Activated CD4-positive, alpha-beta T cell treated with anti-CD3 and anti-CD28 coated beads for 1 hour (primary cell): ENCODE measurements around the gene GZF1.
"Not testable (repeated sequence)": the region's sequence is repeated elsewhere in the genome, so short reads cannot be mapped to it uniquely, and the experiment has no call there.

Experiments
- DNase-seq: peaks from one replicate; pipeline ENCODE4 v3.0.0-alpha.2; 2020

The GZF1 gene

DNA sequence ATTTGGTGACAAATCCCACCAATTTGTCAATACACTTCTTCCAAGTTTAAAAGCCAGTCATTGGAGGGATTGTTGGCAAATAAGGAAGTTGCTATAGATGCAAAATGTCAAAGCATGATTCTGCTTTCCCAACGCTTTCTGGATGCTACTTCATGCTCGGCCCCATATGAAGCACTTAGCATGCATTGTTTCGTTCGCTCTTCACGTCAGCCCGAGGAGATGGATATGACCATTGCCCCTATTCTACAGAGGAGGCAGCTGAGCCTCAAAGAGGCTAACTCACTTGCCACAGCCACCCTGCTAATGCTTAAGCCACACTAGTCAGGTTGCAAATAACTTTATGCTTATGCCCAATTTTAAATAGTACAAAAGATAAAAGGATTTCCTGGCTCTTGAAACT lies 14.2 kb upstream of the GZF1 start:
- DNase-seq: no peak

DNA sequence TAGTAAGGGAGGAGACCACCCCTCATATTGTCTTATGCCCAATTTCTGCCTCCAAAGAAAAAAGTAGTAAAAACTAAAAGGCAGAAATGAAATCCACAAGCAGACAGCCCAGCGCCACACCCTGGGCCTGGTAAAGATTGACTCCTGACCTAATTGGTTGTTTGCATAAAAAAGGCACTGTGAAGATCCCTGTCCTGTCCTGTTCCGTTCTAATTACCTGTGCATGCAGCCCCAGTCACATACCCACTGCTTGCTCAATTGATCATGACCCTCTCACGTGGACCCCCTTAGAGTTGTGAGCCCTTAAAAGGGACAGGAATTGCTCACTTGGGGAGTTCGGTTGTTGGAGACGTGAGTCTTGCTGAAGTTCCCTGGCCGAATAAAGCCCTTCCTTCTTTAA lies 13.5 kb upstream of the GZF1 start:
- DNase-seq: not testable (repeated sequence)

DNA sequence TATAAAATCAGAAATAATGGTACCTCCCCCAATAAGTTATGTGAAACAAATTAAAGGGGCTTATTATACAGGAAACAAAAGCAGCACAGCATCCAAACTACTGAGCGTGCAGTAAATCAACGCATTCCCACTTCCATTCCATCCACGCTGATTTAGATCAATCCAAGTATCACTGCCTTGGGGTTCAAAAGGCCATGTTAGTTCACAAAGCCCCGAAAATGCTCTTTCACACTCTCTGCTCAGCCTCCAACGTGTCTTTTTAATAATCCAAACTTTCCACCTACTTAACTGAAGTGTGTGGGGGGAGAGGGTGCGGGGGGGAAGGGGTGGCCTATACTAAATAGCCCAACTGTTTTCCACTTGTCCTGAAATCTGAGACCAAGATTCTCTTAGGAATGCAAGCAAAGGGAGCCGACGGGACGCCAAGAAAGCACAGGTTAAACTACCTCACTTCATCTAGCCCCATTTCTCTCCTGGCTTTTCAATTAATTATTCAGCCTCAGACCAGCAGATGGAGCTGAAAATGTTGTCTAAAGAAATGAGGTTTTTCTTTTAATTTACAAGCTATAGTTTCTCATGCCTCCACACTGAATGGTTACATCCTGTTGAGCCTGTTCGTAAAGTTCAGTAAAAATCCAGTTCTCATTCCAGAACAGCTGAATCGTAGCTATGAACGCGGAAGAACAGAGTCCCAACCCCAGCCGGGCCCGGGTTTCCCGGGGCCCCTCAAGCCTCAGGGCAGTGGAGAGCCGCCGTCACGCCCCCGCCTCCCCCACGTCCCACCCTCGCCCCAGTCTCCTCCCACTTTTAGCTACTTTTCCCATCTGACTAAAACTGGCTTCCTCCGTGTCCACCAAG lies 12.4 kb upstream of the GZF1 start:
- DNase-seq: peak; percentile 63

DNA sequence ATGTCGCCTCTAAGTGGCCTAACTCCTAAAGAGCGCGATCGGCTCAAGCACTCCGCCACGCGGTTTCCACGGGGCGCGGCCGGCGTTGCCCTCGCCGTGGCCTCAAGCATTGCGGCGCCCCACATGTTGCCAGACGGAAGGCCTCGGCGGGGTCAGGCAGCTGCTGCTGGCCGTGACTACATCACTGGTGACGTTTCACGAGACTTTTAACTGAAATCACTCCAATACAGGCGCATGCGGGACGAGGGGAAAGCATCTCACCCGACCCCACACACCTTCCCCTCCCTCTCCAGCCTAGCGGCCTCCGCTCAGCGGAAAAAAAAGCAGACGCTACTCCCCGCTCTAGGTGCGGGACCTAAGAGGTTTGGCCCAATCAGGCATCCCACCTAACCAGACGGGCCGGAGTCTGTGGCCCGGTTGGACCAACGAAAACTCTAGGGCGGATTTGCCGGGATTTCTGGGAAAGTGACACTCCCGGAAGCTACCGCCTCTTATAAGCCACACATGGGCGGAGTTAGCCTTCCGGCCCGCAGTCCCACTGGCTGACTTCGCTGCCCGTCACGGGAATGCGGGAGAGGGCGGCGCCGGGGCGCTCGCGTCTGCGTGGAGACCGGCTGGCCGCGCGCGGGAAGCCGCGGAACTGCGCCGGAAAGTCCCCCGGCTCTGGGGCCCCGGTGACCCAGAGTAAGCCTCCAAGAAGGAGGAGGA lies 11.6 kb upstream of the GZF1 start, which contains the start of gene NXT1:
NXT1 (plus strand) TSS at position 596 of the 708 bp plus-strand sequence. CDS start 3,251 bp downstream, outside the sequence.
- peak; percentile 93 for DNase-seq

DNA sequence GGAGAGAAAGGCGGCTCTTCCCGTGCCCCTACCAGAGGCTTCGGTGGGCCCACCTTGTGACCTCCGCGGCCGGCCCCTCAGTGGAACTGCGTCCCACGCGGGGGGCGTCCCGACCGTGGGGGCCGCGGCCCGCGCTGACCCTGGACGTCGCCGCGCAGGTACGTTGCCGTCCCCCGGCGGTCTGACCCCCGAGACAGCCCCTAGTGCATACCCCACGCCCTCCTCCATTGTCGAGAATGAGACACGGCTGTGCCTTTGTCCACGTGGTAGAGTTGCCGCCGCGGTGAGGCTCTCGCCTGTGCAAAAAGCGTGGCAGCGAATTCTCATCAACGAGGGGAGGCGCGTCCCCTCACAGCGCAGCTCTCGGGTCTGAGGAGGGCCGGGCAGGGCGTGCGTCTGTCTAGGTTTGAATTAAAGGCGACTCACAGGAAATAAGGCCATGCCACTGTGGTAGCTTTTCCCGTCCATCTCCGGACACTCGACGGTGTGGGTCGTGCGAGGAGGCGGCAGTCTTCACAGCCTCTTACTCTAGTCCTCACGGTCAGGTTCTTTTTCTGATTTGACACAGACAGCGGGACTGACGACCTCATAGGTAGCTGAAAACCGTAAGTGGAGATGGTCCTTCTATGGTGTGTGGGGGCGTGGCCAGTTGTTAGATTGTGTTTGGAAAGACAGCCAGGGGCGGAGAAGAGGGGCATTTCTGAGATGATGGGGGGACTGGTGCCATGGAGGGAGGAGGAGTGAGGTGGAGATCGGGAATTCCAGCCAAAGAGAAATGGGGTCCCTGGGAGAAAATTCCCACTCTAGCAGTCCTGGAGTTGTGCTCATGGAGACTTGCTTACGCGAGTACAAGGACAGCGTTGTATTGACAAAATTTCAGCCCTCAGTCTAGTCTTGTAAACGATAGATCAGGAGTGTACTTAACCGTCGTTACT lies 10.8 kb upstream of the GZF1 start:
- DNase-seq: peak; percentile 31

DNA sequence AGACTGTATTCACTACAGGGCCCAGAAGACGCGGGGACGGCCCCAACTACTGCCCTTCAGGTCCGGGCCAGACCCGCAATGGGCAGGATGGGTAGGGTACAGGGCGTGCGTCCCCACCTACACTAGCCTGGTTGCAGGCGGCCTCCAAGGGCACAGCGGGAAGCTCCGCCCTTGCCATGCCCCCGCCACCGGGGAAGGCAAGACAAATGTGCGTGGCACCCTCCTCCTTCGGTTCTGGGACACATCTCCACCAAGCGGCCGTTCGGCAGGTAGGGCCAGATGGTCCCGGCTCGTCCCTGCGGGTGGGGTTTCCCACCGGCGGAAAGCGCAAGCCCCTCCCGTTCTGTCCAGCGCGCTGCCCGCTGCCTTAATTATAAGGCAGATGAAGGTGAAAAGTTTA lies 5.8 kb upstream of the GZF1 start:
- no peak for DNase-seq

DNA sequence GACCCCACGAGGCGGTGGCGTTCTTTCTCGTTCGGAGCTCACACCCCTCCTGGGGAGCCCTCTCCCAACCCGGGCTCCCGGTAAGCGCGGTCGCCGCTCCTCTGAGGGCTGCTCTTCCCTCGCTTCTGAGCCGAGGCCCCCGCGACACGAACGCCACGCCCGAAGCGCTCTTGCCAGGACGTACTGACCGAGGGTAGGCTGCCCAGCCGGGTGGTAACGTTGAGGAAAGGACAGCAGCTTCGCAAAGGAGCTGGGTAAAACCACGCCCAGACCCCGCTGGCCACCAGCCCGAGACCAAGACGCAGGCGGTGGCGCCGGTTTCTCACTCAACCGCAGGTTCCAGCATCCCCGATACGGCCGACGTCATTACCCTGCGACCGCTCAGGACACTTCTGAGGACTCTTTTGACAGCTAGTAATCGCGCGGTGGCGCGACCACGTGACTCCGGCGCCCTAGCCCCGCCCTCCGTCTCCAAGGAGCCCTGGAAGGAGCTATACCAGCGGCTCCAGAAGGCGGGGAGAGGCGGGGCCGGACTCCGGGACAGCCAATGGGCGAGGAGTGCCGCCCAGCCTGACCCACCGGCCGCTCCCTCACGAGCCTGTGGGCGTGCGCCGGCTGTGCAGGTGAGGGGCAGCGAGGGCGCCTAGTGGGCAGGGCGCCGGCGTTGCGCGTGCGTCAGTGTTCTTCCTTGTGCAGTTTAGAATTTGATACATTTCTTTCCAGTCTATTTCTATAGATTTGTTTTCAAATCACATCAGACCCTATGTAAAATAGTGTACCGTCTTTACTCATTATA lies 4.0 kb upstream of the GZF1 start:
- peak; percentile 99 for DNase-seq

DNA sequence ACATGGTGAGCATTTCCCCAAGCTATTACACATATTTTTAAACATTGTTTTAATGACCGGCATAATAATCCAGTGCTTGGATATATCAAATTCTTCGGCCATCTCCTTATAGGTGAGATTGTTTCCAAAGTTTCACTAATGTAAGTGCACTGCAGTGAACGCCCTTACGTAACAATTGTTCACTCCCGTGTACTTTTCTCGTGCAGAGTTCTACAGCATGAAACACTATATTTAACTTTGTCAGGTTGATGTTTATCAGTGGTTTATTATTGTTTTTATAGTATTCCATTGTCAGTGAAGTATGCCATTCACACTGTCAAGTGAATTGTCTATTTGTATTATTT lies 3.4 kb upstream of the GZF1 start:
- no peak for DNase-seq

DNA sequence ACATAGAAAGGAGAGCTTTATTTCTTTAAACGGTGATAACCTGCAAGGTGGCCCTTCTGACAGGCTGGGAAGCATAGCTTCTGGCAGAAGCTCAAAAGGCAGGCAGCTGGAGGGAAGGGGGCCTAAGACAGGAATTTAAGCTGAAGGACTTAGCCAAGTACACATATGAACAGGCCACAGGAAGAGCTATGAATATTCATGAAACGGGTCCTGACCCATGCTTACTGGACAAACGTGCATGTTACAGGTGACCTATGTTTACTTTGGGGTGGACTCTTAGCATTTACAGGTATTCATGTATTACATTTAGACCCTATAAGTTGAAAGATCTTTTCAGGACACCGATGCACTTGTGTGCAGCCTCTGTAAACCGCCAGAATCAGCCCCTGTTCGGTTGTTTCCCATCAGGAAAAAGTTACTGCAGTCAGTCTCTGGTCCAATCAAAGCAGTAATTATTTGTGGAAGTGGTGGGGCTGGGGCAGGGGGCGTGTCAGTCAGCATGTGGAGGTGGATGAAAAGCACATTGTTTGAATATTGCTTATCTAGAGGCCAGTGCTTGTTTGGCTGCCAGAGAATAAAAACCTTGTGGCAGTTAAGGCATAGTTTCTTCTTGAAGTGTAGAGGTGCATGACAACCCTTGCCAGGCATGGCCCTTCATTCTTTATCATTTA lies 2.9 kb upstream of the GZF1 start:
- DNase-seq: no peak

DNA sequence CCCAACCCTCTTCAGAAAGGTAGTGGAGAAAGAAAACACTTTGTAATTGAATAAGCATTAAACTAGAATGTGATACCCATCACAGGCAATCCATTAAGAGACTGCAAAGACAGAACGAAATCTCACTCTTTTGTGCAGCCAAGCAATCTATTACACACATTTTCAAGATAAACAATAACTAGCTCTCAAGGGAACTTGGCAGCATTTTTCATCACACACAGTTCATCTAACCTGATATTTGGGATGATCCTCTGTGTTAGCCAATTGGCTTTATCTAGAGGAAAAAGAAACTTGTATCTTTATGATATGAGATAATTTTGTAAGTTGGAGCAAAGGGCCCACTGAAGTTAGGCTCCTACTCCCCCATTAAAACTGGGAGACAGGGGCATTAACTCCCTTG lies 1.5 kb upstream of the GZF1 start:
- no peak for DNase-seq

DNA sequence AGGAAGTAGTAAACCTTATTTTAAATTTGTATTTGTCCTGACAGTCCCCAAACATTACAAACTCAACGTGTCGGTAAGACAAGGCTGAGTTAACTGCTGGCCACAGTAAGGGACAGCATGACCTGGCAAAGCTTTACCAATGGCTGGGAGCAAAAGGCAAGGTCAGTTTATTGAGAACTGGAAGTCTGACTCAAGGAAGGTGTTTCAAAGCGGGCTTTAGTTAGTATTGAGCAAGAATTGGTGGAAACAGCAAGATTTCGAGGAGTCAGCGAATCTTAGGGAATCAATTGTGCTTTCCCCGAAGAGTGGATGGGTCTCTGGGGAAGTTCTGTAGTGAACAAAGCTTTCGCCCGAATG lies 885 bp upstream of the GZF1 start:
- DNase-seq: no peak

DNA sequence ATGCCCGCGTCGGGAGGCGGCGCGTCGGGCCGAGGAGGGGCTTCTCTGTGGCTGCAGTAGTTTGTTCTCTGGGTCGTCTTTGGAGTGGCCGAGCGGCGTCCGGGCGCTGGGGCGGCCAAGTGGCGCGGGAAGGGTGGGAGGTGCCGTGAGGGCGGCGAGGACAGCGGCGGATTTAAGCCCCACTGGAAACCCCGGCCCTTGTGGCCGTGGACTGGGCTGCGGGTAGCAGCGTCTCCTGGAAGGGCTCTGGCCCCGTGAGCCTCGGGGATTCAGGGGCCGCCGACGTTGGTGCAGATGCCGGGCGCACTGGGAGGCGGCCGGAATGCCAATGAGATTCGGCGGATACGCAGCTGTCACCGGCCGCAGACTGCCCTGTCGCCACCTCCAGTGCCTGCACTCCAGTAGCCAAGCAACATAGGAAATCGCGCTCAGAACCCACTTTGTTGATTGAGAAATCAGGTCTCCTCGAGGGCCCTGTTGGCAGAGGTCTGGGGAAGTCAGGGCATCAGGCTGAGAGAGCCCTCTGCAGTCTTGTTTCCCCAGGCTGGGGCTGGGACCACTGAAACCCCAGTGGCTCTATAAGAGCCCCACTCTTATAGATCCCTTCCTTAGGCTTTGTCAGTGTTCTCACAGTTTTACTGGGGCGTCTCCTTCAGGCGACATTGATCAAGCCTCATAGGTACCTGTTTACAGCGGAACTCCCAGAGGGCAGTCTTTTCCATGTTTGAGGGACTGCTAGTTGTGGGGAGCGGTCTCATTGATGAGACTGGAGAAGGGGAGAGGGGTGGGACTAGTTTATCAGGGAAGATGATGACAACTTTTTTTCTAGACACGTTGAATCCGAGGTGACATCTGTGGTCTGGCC lies 642 bp downstream of the GZF1 start:
- DNase-seq: no peak

DNA sequence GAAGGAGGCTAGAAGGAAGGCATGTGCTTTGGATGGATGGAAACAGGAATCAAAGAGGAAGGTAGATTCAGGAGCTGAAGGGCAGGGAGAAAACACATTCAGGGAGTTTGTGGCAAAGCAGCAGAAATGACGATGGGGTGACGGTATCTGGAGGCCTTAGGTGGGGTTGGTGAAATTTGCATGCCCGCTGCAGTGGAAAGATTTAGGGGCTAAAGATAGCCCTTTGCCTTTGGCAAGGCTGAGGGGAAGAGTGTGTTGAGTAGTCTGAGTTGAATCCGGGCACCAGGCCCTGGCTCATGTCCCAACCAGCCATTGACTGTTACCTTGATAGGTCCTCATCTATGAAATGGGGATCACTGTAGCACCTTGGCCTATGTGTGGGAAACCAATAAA lies 1.3 kb downstream of the GZF1 start:
- DNase-seq: no peak

DNA sequence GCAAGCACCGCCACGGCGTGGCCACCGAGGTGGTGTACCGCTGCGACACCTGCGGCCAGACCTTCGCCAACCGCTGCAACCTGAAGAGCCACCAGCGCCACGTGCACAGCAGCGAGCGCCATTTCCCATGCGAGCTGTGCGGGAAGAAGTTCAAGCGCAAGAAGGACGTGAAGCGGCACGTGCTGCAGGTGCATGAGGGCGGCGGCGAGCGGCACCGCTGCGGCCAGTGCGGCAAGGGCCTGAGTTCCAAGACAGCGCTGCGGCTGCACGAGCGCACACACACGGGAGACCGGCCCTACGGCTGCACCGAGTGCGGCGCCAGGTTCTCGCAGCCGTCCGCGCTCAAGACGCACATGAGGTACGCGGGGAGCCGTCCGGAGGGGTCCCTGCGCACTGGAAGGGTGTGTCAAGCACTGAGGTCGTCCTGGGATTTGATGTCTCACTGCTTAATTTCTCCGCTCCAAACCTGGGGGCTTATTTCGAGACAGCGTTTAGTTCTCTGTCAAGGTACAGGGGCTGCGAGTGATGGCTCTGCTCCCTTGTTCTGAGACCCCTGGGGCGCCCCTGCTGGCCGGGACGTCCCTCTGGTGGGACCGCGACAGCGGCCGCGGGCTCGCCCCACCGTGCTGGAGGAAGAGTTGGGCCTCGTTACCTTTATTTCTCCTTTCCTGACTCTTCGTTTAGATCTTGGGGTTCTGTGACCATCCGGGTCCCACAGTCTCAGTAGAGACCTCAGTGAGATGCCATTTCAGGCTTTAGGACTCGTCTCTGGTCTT lies 3.6 kb downstream of the GZF1 start:
- DNase-seq: no peak

DNA sequence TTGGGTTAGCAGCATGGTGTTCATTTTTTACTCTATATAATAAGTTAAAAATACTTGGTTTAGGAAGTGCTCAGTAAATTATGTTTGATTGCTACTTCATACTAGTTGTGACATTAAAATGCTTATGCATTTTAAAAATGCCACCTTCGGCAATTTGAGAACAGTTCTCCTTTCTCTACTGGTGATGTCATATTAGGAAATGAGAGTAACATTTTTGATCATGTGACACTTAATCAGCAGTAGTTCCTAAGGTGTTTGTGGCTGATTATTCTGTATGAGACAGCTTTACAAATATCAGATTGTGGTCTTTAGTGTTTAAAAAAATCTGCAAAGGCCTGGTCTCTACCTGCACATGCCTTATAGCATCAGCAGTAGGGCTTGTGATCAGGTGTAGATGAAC lies 4.4 kb downstream of the GZF1 start:
- no peak for DNase-seq

DNA sequence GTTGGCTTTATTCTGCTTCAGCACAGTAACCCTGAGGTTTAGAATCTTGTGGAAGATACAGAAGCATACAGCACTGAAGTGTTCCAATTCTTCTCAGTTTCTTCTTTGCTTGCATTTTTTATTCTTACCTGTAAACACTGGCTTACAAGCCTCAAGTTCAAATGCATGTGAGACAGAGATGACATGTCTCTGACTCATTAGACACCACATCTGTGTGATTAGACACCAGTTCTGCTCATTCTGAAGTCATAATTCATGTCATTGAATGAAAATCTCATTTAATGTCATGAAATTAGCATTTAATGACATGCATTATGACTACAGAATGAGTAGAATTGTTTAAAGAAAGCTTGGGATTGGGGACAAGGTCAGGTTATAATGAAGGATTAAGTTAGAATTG lies 5.8 kb downstream of the GZF1 start:
- DNase-seq: no peak

DNA sequence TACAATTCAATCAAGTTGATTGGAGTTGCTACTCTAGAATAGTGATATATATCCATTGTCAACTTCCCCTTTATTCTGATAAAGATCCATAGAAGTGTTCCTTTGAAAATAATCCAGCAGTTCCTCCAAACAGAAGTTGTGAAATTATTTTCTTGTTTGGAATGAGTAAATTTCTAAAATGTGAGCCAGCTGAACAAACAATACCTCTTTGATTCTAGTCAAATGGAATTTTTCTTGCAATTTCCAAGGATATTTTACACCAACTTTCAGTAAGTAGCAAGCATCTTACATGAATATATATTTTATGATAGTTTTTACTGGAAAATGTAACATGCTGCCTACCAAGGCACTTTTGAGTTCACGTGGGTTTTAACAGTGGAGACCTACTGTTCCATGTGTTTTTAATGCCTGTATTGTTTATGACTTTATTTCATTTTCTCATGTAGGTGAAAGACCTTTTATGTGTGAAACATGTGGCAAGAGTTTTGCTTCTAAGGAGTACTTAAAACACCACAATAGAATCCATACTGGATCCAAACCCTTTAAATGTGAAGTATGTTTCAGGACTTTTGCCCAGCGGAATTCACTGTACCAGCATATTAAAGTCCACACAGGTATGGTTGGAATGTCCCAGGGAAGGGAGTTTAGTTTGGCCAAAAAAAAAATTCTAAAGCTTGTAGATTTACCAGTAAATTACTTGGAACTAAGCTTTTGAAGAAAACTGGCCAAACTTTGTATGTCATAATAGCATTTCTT lies 6.5 kb downstream of the GZF1 start:
- no peak for DNase-seq

DNA sequence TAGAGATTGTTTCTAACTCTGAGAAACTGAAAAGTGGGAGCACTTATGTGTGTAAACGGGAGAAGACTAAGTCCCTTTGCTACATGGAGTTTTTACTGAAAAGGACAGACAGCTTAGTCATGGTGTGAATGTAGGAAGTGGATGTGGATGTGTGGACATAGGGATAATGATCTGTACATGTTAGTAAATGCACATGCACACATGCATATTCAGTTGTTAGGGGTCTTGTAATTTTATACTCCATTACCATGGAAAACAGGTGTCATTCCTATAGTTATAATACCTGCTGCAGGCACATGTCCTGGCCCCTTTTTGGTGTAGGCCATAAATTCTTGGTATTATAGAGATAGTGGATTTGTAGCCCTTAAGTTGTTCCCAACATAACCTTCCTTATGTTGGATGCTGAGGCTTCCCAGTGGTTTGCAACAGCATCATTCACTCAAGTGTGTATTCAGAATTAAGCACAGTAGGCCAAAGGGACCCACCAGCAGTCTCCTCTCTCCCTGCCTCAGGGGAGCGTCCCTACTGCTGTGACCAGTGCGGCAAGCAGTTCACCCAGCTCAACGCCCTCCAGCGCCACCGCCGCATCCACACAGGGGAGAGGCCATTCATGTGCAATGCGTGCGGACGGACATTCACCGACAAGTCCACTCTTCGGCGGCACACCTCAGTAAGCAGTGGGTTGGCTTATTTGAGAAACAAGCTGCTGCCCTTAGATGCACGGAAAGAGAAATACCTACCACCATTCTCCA lies 7.3 kb downstream of the GZF1 start:
- no peak for DNase-seq

DNA sequence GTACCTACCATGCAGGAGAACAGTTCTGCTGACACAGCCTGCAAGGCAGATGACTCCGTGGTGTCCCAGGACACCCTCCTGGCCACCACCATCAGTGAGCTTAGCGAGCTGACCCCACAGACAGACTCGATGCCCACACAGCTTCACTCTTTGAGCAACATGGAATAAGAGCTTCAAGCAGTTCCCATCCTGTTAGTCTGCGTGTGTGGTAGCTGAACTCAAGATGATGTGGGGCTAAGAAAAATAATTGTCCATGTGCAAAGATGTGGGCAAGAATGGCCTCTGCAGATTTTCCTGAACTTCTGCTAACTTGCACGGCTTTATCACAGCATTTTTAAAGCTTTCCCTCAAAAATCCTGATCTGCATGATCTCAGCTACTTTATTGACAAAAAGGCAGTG lies 8.3 kb downstream of the GZF1 start:
- no peak for DNase-seq
